Measurements from ENCODE around the gene LYZL6.

GRCh38 chr17:35931794-35932425 is 11.6 kb downstream of the LYZL6 start:
- TF ChIP-seq, protein P1, sequence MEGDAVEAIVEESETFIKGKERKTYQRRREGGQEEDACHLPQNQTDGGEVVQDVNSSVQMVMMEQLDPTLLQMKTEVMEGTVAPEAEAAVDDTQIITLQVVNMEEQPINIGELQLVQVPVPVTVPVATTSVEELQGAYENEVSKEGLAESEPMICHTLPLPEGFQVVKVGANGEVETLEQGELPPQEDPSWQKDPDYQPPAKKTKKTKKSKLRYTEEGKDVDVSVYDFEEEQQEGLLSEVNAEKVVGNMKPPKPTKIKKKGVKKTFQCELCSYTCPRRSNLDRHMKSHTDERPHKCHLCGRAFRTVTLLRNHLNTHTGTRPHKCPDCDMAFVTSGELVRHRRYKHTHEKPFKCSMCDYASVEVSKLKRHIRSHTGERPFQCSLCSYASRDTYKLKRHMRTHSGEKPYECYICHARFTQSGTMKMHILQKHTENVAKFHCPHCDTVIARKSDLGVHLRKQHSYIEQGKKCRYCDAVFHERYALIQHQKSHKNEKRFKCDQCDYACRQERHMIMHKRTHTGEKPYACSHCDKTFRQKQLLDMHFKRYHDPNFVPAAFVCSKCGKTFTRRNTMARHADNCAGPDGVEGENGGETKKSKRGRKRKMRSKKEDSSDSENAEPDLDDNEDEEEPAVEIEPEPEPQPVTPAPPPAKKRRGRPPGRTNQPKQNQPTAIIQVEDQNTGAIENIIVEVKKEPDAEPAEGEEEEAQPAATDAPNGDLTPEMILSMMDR (optimal IDR thresholded peaks at IDR 0.05 in 1 of 3, IDR thresholded peaks at IDR 0.05 in 1 of 3, conservative IDR thresholded peaks at IDR 0.05 in 1 of 3; ENCODE audit: extremely low read depth in 1 of 3, insufficient read depth in 2 of 3, low read length in 3 of 3) = no peak
- TF ChIP-seq EZH2 (IDR thresholded peaks at IDR 0.05; ENCODE audit: low read length) = no peak
